ENCODE results near the gene SGK1. TPM values are rescaled to one million over a fixed set of nuclear protein-coding genes. Genes with fewer than 3 reads are reported as not detected.

Gene SGK1
- total RNA-seq, 2 donors from 2014 or later = 67.3 to 97.5 TPM

GRCh38 chr6:134249239-134249758 is 68.6 kb downstream of the SGK1 start:
- no peak for ATAC-seq (ENCODE audit: insufficient number of reproducible peaks, low FRiP score, low read depth)
- Histone ChIP-seq H3K36me3 (no peaks in the 10 kb centered on the region), H3K9me3 (no peaks in the 10 kb centered on the region), H3K4me3 (no peak overlapping the region), H3K4me1 (ENCODE audit: control insufficient read depth in 1 of 2, low read depth in 2 of 2) (peaks cover 0 to 3% of the 10 kb centered on the region in 2 donors), H3K27me3 (replicated peaks; ENCODE audit: insufficient read depth) (no peaks in the 10 kb centered on the region), H3K27ac (no peak overlapping the region)
- no peak for DNase-seq (ENCODE audit: low spot score)
- TF ChIP-seq CTCF (IDR thresholded peaks at IDR 0.05) = no peak

GRCh38 chr6:134247844-134248580 is 69.9 kb downstream of the SGK1 start:
- TF ChIP-seq CTCF (IDR thresholded peaks at IDR 0.05) = no peak
- no peaks in the 10 kb centered on the region for H3K27me3 ChIP-seq (replicated peaks; ENCODE audit: insufficient read depth)
- no peak overlapping the region for H3K4me3 ChIP-seq
- DNase-seq (ENCODE audit: low spot score) = no peak
- H3K27ac ChIP-seq = no peak overlapping the region
- H3K4me1 ChIP-seq (ENCODE audit: control insufficient read depth in 1 of 2, low read depth in 2 of 2) = peaks cover 0 to 3% of the 10 kb centered on the region in 2 donors
- H3K36me3 ChIP-seq = no peaks in the 10 kb centered on the region
- H3K9me3 ChIP-seq = no peaks in the 10 kb centered on the region
- no peak for ATAC-seq (ENCODE audit: insufficient number of reproducible peaks, low FRiP score, low read depth)

- H3K4me1 ChIP-seq (ENCODE audit: control insufficient read depth in 1 of 2, low read depth in 2 of 2) = peaks cover 0 to 3% of the 10 kb centered on the region in 2 donors
- no peaks in the 10 kb centered on the region for H3K36me3 ChIP-seq
- H3K27ac ChIP-seq = no peak overlapping the region
- no peaks in the 10 kb centered on the region for H3K27me3 ChIP-seq (replicated peaks; ENCODE audit: insufficient read depth)
- DNase-seq (ENCODE audit: low spot score) (no peak), ATAC-seq (ENCODE audit: insufficient number of reproducible peaks, low FRiP score, low read depth) (no peak)
- H3K9me3 ChIP-seq = no peaks in the 10 kb centered on the region
- H3K4me3 ChIP-seq = no peak overlapping the region
- no peak for TF ChIP-seq CTCF (IDR thresholded peaks at IDR 0.05)
These were observed 70.6 kb downstream of the SGK1 start for GRCh38 chr6:134247231-134247833.

- no peak overlapping the region for H3K4me3 ChIP-seq
- H3K27ac ChIP-seq = no peak overlapping the region
- H3K36me3 ChIP-seq = no peaks in the 10 kb centered on the region
- no peaks in the 10 kb centered on the region for H3K27me3 ChIP-seq (replicated peaks; ENCODE audit: insufficient read depth)
- peaks cover 0 to 3% of the 10 kb centered on the region in 2 donors for H3K4me1 ChIP-seq (ENCODE audit: control insufficient read depth in 1 of 2, low read depth in 2 of 2)
- no peak for DNase-seq (ENCODE audit: low spot score)
- no peak for TF ChIP-seq CTCF (IDR thresholded peaks at IDR 0.05)
- ATAC-seq (ENCODE audit: insufficient number of reproducible peaks, low FRiP score, low read depth) = no peak
- H3K9me3 ChIP-seq = no peaks in the 10 kb centered on the region
These were observed 72.2 kb downstream of the SGK1 start for GRCh38 chr6:134245706-134246105.

- no peaks in the 10 kb centered on the region for H3K36me3 ChIP-seq
- H3K27ac ChIP-seq = no peak overlapping the region
- no peaks in the 10 kb centered on the region for H3K27me3 ChIP-seq (replicated peaks; ENCODE audit: insufficient read depth)
- ATAC-seq (ENCODE audit: insufficient number of reproducible peaks, low FRiP score, low read depth) (no peak), DNase-seq (ENCODE audit: low spot score) (no peak)
- H3K4me1 ChIP-seq (ENCODE audit: control insufficient read depth in 1 of 2, low read depth in 2 of 2) = peaks cover 0 to 3% of the 10 kb centered on the region in 2 donors
- no peak overlapping the region for H3K4me3 ChIP-seq
- no peak for TF ChIP-seq CTCF (IDR thresholded peaks at IDR 0.05)
- H3K9me3 ChIP-seq = no peaks in the 10 kb centered on the region
These were observed 72.9 kb downstream of the SGK1 start for GRCh38 chr6:134245041-134245440.

Data from thoracic aorta (tissue), 2 donors.